ENCODE data around the gene KIAA0513.

The KIAA0513 gene

GRCh38 chr16:85092309-85092708 is 64.7 kb downstream of the KIAA0513 start:
- H4K20me1 ChIP-seq (ENCODE audit: low read depth, low read length): no peaks in the 10 kb centered on the region
- no peak overlapping the region for H3K4me3 ChIP-seq (ENCODE audit: insufficient read depth, low read length, poor library complexity, severe bottlenecking)
- H3K27me3 ChIP-seq (ENCODE audit: low read length): no peaks in the 10 kb centered on the region
- no peak overlapping the region for H3K4me2 ChIP-seq (ENCODE audit: low read depth, low read length, poor library complexity, severe bottlenecking)
- H3F3A ChIP-seq (ENCODE audit: insufficient read depth): no peaks in the 10 kb centered on the region
- no peak overlapping the region for H3K27ac ChIP-seq (ENCODE audit: low read depth, low read length)
- no peaks in the 10 kb centered on the region for H3K36me3 ChIP-seq (ENCODE audit: low read length)
- H3K9ac ChIP-seq (ENCODE audit: low read length): no peak overlapping the region
- H3K9me3 ChIP-seq (ENCODE audit: insufficient read depth, low read length): no peaks in the 10 kb centered on the region
- TF ChIP-seq CTCF (IDR thresholded peaks at IDR 0.05; ENCODE audit: insufficient read depth, low read length, poor library complexity, severe bottlenecking) (no peak), EZH2phosphoT487 (conservative IDR thresholded peaks at IDR 0.05; ENCODE audit: low read length) (no peak)
- H3K79me2 ChIP-seq (ENCODE audit: insufficient read depth, low read length): no peaks in the 10 kb centered on the region
- H3K9me2 ChIP-seq (replicated peaks; ENCODE audit: insufficient read depth, low read length): no peaks in the 10 kb centered on the region
- H2AFZ ChIP-seq (ENCODE audit: low read depth, low read length, severe bottlenecking): no peak overlapping the region

GRCh38 chr16:85092851-85093250 is 65.3 kb downstream of the KIAA0513 start:
- no peak overlapping the region for H3K9ac ChIP-seq (ENCODE audit: low read length)
- H3K9me2 ChIP-seq (replicated peaks; ENCODE audit: insufficient read depth, low read length): no peaks in the 10 kb centered on the region
- no peaks in the 10 kb centered on the region for H3K79me2 ChIP-seq (ENCODE audit: insufficient read depth, low read length)
- H3K36me3 ChIP-seq (ENCODE audit: low read length): no peaks in the 10 kb centered on the region
- no peaks in the 10 kb centered on the region for H4K20me1 ChIP-seq (ENCODE audit: low read depth, low read length)
- no peaks in the 10 kb centered on the region for H3F3A ChIP-seq (ENCODE audit: insufficient read depth)
- H3K9me3 ChIP-seq (ENCODE audit: insufficient read depth, low read length): no peaks in the 10 kb centered on the region
- no peaks in the 10 kb centered on the region for H3K27me3 ChIP-seq (ENCODE audit: low read length)
- H2AFZ ChIP-seq (ENCODE audit: low read depth, low read length, severe bottlenecking): no peak overlapping the region
- no peak overlapping the region for H3K4me3 ChIP-seq (ENCODE audit: insufficient read depth, low read length, poor library complexity, severe bottlenecking)
- no peak overlapping the region for H3K4me2 ChIP-seq (ENCODE audit: low read depth, low read length, poor library complexity, severe bottlenecking)
- H3K27ac ChIP-seq (ENCODE audit: low read depth, low read length): no peak overlapping the region
- TF ChIP-seq CTCF (IDR thresholded peaks at IDR 0.05; ENCODE audit: insufficient read depth, low read length, poor library complexity, severe bottlenecking): no peak
- no peak for TF ChIP-seq EZH2phosphoT487 (conservative IDR thresholded peaks at IDR 0.05; ENCODE audit: low read length)

- Histone ChIP-seq H3K9ac (ENCODE audit: low read length) (no peak overlapping the region), H3K79me2 (ENCODE audit: insufficient read depth, low read length) (no peaks in the 10 kb centered on the region), H4K20me1 (ENCODE audit: low read depth, low read length) (no peaks in the 10 kb centered on the region), H3K4me2 (ENCODE audit: low read depth, low read length, poor library complexity, severe bottlenecking) (no peak overlapping the region), H3K27ac (ENCODE audit: low read depth, low read length) (no peak overlapping the region), H2AFZ (ENCODE audit: low read depth, low read length, severe bottlenecking) (no peak overlapping the region), H3K9me2 (replicated peaks; ENCODE audit: insufficient read depth, low read length) (no peaks in the 10 kb centered on the region), H3K36me3 (ENCODE audit: low read length) (no peaks in the 10 kb centered on the region), H3K9me3 (ENCODE audit: insufficient read depth, low read length) (no peaks in the 10 kb centered on the region), H3F3A (ENCODE audit: insufficient read depth) (no peaks in the 10 kb centered on the region), H3K27me3 (ENCODE audit: low read length) (no peaks in the 10 kb centered on the region), H3K4me3 (ENCODE audit: insufficient read depth, low read length, poor library complexity, severe bottlenecking) (no peak overlapping the region)
- TF ChIP-seq CTCF (IDR thresholded peaks at IDR 0.05; ENCODE audit: insufficient read depth, low read length, poor library complexity, severe bottlenecking) (no peak), EZH2phosphoT487 (conservative IDR thresholded peaks at IDR 0.05; ENCODE audit: low read length) (no peak)
These were observed 66.1 kb downstream of the KIAA0513 start for GRCh38 chr16:85093705-85094104.
